CD14-positive monocyte (primary cell): ENCODE results near the gene HSFX2. TPM values are rescaled to one million over a fixed set of nuclear protein-coding genes. Genes with fewer than 3 reads are reported as not detected.

ENCODE experiments used
- DNase-seq, 3 donors: peaks; one replicate each; pipeline ENCODE4 v3.0.0-alpha.2; 2011 to 2022
- H2AFZ ChIP-seq: 2 replicates; pipeline ENCODE4 v1.6.0; 2012; ENCODE audit warnings: mild to moderate bottlenecking, low read depth, low read length, inconsistent platforms; ENCODE audit not compliant: insufficient read depth, poor library complexity, severe bottlenecking
- H3K27ac ChIP-seq, 2 donors: 1 replicate in 1 of 2; 2 replicates in 1 of 2; pipeline ENCODE4 v1.5.1; 2012 to 2013; ENCODE audit warnings: low read length in 2 of 2, control low read depth in 1 of 2, inconsistent platforms in 1 of 2, low read depth in 1 of 2, mild to moderate bottlenecking in 1 of 2
- H3K27me3 ChIP-seq, 2 donors: one replicate each; pipeline versions ENCODE4 v1.6.0 to v1.6.1; 2011 to 2013; ENCODE audit warnings: low read length in 2 of 2; ENCODE audit not compliant: control insufficient read depth in 2 of 2, insufficient read depth in 2 of 2
- H3K36me3 ChIP-seq, 2 donors: replicated peaks in 1 of 2; 1 replicate in 1 of 2; 2 replicates in 1 of 2; pipeline versions ENCODE4 v1.5.1 to v1.6.1; 2012 to 2013; ENCODE audit warnings: low read length in 2 of 2, control low read depth in 1 of 2, inconsistent platforms in 1 of 2, mild to moderate bottlenecking in 1 of 2; ENCODE audit not compliant: insufficient read depth in 2 of 2, control insufficient read depth in 1 of 2
- H3K4me1 ChIP-seq, 2 donors: 1 replicate in 1 of 2; 2 replicates in 1 of 2; pipeline versions ENCODE4 v1.5.1 to v1.6.1; 2012 to 2013; ENCODE audit warnings: low read length in 2 of 2, control low read depth in 1 of 2, inconsistent platforms in 1 of 2, mild to moderate bottlenecking in 1 of 2, moderate library complexity in 1 of 2; ENCODE audit not compliant: insufficient read depth in 2 of 2, control insufficient read depth in 1 of 2
- H3K4me2 ChIP-seq: replicated peaks from 2 replicates; pipeline ENCODE3; 2012; ENCODE audit warnings: low read length, moderate library complexity, mild to moderate bottlenecking; ENCODE audit not compliant: poor library complexity, severe bottlenecking; ENCODE audit errors: extremely low read depth
- H3K4me3 ChIP-seq, 3 experiments: fragments of 200-600 bp in 1 of 3; sonication (generic) in 1 of 3; replicated peaks in 1 of 3; 1 replicate in 2 of 3; 2 replicates in 1 of 3; pipeline ENCODE4 v1.5.1; 2011 to 2013; ENCODE audit warnings: low read length in 3 of 3, mild to moderate bottlenecking in 3 of 3, control low read depth in 2 of 3, low read depth in 2 of 3, inconsistent platforms in 1 of 3, moderate library complexity in 1 of 3
- H3K79me2 ChIP-seq: 2 replicates; pipeline ENCODE4 v1.6.0; 2012; ENCODE audit warnings: mild to moderate bottlenecking, control low read depth, inconsistent platforms, low read length, moderate library complexity; ENCODE audit not compliant: insufficient read depth
- H3K9ac ChIP-seq: 2 replicates; pipeline ENCODE4 v1.6.0; 2017; ENCODE audit warnings: low read length, mild to moderate bottlenecking; ENCODE audit not compliant: insufficient read depth, poor library complexity, severe bottlenecking
- H3K9me3 ChIP-seq, 2 donors: replicated peaks in 1 of 2; 1 replicate in 1 of 2; 2 replicates in 1 of 2; pipeline versions ENCODE4 v1.5.1 to v1.6.1; 2012 to 2013; ENCODE audit warnings: low read length in 2 of 2, control low read depth in 1 of 2; ENCODE audit not compliant: control insufficient read depth in 1 of 2, insufficient read depth in 1 of 2
- H4K20me1 ChIP-seq: 2 replicates; pipeline ENCODE4 v1.6.0; 2012; ENCODE audit warnings: mild to moderate bottlenecking, low read length, control low read depth, moderate library complexity; ENCODE audit not compliant: insufficient read depth
- H3K27ac Mint-ChIP-seq, 7 donors: one replicate each; pipeline ENCODE4 v1.8.0; 2020; ENCODE audit warnings: mild to moderate bottlenecking in 7 of 7, mixed read lengths in 7 of 7, moderate library complexity in 6 of 7, inconsistent platforms in 2 of 7
- H3K27me3 Mint-ChIP-seq, 3 donors: one replicate each; pipeline ENCODE4 v1.8.0; 2021 to 2022; ENCODE audit warnings: low read depth in 3 of 3, mild to moderate bottlenecking in 3 of 3, mixed read lengths in 3 of 3, moderate library complexity in 3 of 3, inconsistent platforms in 1 of 3
- H3K36me3 Mint-ChIP-seq, 2 donors: one replicate each; pipeline ENCODE4 v1.8.0; 2020; ENCODE audit warnings: mixed read lengths in 2 of 2, inconsistent platforms in 1 of 2, mild to moderate bottlenecking in 1 of 2
- H3K4me1 Mint-ChIP-seq: one replicate; pipeline ENCODE4 v1.8.0; 2020; ENCODE audit warnings: mild to moderate bottlenecking, mixed read lengths
- H3K4me3 Mint-ChIP-seq, 2 donors: one replicate each; pipeline ENCODE4 v1.8.0; 2020; ENCODE audit warnings: mild to moderate bottlenecking in 2 of 2, mixed read lengths in 2 of 2, moderate library complexity in 1 of 2
- H3K9me3 Mint-ChIP-seq, 7 donors: one replicate each; pipeline ENCODE4 v1.8.0; 2020 to 2022; ENCODE audit warnings: mixed read lengths in 7 of 7, mild to moderate bottlenecking in 6 of 7, moderate library complexity in 6 of 7, inconsistent platforms in 2 of 7
- WGBS: methylation state at CpG from one replicate; pipeline ENCODE4 v1.1.5; 2013; ENCODE audit warnings: missing lambda C conversion rate; ENCODE audit not compliant: insufficient coverage; 5-methylcytosine and 5-hydroxymethylcytosine counted together
- intact Hi-C, 2 donors: fragments of 100-400 bp; cut with micrococcal nuclease; formaldehyde crosslinking; loops; one replicate each; pipeline versions ENCODE4 v1.15.0 to v1.15.1; 2023
- polyA plus RNA-seq, 3 donors: library from polyadenylated mRNA; depleted of rRNA in 1 of 3; unstranded in 2 of 3; stranded (reverse) in 1 of 3; fragments of 300-500 nt in 2 of 3; fragments of >200 nt in 1 of 3; fragmentation: Illumina TruSeq in 2 of 3; gene quantifications; 1 replicate in 2 of 3; 2 replicates in 1 of 3; pipeline ENCODE4 v1.2.3, GENCODE V29; 2012 to 2021
- TF ChIP-seq, protein P1 (sequence below): fragments of 200-600 bp; IDR thresholded peaks from one replicate; pipeline ENCODE4 v1.8.0; 2022; ENCODE audit warnings: antibody characterized with exemption, mild to moderate bottlenecking

Gene HSFX2
- polyA plus RNA-seq, 3 donors: 0.11 TPM; not detected in 2

DNA sequence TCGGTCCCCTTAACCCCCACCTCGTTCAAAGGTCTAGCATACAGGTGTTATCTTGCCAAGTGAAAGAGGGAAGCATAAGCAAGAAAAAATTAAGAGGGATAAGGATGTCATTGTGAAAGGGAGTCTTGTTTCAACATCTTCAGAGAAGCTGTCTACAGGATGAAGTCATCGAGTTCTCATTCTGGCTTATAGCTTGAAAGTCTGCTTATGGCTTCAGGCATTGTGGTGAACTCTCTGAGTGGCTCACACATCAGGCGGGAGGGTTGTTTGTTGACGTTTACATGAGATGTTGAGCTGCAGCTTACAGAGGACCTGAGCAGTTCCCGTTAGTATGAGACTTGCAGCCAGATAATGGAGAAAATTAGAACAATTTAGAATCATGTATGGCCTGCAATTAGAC, 24.4 kb downstream of the HSFX2 start:
- Histone ChIP-seq H4K20me1 (no peaks in the 10 kb centered on the region), H3K27me3 (no peaks in the 10 kb centered on the region), H3K36me3 (no peaks in the 10 kb centered on the region), H3K9me3 (no peaks in the 10 kb centered on the region), H3K27ac (no peak overlapping the region), H3K79me2 (no peaks in the 10 kb centered on the region), H2AFZ (no peak overlapping the region), H3K4me2 (no peak overlapping the region), H3K4me1 (no peaks in the 10 kb centered on the region), H3K4me3 (no peak overlapping the region), H3K9ac (no peak overlapping the region)
- Mint-ChIP-seq H3K27me3 (peaks cover 0 to 1% (median 0%) of the 10 kb centered on the region in 3 donors), H3K36me3 (no peaks in the 10 kb centered on the region), H3K4me1 (no peaks in the 10 kb centered on the region), H3K9me3 (peaks cover 0 to 2% (median 0%) of the 10 kb centered on the region in 7 donors), H3K27ac (no peak overlapping the region), H3K4me3 (no peak overlapping the region)
- intact Hi-C loops: no loop called here
- no peak for DNase-seq
- TF ChIP-seq, protein P1, sequence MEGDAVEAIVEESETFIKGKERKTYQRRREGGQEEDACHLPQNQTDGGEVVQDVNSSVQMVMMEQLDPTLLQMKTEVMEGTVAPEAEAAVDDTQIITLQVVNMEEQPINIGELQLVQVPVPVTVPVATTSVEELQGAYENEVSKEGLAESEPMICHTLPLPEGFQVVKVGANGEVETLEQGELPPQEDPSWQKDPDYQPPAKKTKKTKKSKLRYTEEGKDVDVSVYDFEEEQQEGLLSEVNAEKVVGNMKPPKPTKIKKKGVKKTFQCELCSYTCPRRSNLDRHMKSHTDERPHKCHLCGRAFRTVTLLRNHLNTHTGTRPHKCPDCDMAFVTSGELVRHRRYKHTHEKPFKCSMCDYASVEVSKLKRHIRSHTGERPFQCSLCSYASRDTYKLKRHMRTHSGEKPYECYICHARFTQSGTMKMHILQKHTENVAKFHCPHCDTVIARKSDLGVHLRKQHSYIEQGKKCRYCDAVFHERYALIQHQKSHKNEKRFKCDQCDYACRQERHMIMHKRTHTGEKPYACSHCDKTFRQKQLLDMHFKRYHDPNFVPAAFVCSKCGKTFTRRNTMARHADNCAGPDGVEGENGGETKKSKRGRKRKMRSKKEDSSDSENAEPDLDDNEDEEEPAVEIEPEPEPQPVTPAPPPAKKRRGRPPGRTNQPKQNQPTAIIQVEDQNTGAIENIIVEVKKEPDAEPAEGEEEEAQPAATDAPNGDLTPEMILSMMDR: no peak
- no CpG with 5 or more reads among the region's 6 CpGs for WGBS

DNA sequence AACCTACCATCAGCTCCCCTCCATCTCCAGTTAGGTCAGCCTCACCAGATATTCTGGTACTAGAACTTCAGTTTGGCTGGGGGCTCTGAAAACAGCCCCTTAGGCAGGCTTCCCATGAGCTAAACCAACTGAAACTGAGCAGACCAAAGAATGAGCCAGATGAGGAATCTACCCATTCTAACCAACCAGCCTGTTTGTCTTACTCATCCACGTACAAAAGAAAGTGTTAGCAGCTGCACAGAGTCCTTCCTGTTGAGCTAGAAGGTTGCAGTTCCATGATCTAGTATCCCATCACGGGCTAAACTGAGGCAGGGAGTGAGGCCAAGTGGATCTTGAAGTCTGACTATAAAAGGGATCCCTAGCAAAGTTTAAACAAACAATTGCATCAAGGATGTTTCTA, 25.3 kb downstream of the HSFX2 start:
- H3K9me3 ChIP-seq: no peaks in the 10 kb centered on the region
- no peaks in the 10 kb centered on the region for H4K20me1 ChIP-seq
- no peak overlapping the region for H2AFZ ChIP-seq
- H3K36me3 Mint-ChIP-seq: no peaks in the 10 kb centered on the region
- intact Hi-C loops: no loop called here
- no peaks in the 10 kb centered on the region for H3K27me3 ChIP-seq
- no peak overlapping the region for H3K27ac ChIP-seq
- H3K9ac ChIP-seq: no peak overlapping the region
- DNase-seq: no peak
- no peaks in the 10 kb centered on the region for H3K4me1 Mint-ChIP-seq
- H3K4me3 Mint-ChIP-seq: no peak overlapping the region
- no peaks in the 10 kb centered on the region for H3K79me2 ChIP-seq
- H3K4me1 ChIP-seq: no peaks in the 10 kb centered on the region
- TF ChIP-seq, protein P1: no peak
- no peak overlapping the region for H3K27ac Mint-ChIP-seq
- 80% methylated on average over 1 of the region's 2 CpGs for WGBS
- H3K4me2 ChIP-seq: no peak overlapping the region
- peaks cover 0 to 3% (median 0%) of the 10 kb centered on the region in 7 donors for H3K9me3 Mint-ChIP-seq
- H3K36me3 ChIP-seq: no peaks in the 10 kb centered on the region
- no peak overlapping the region for H3K4me3 ChIP-seq
- peaks cover 0 to 3% (median 0%) of the 10 kb centered on the region in 3 donors for H3K27me3 Mint-ChIP-seq
